ENCODE results near the gene MTG2.
A peak's percentile ranks its signal among the peaks of the same experiment; 100 is the strongest.
"Not testable (repeated sequence)": the region's sequence is repeated elsewhere in the genome, so short reads cannot be mapped to it uniquely, and the experiment has no call there.

Gene MTG2

DNA sequence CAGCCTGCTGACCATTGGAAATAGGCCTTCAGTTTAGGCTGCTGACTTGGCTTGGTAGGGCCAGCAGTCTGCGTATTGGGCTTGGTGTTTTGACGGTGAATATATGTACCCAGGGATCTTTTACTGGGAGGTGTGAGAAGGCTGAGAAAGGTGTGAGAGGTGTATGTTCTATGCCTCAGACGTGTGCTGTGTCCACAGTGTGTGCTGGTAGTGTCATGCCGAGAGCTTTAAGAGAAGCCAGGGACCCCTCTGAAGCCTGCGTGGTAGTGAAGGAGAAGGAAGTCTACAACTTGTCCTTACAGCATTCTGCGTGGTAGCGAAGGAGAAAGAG lies 37.2 kb upstream of the MTG2 start:
- no peak for DNase-seq (ENCODE audit: low read depth in 2 of 2, low spot score in 1 of 2)

GRCh38 chr20:62146019-62146755 lies 36.6 kb upstream of the MTG2 start:
- DNase-seq (ENCODE audit: low read depth in 2 of 2, low spot score in 1 of 2) = no peak

DNA sequence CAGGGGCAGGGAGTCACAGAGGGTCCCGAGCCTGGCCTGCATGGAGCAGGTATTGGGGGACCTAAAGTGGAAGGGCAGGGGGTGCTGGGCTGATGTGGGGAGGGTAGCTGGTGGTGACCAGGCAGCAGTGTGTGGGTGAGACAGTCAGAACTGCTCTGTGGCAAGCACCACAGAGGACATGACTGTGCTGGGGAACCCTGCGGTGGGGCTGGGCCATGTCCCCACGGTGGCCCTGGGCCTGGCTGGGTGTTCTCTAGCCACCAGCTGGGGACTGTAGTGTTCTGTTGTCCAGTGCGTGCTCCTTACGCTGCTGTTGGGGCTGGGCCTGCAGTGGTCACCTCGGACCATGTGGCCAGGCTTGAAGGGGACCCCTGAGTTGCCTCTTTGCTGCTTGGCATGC lies 35.7 kb upstream of the MTG2 start:
- no peak for DNase-seq (ENCODE audit: low read depth in 2 of 2, low spot score in 1 of 2)

- DNase-seq (ENCODE audit: low read depth in 2 of 2, low spot score in 1 of 2) = no peak
Measured at GRCh38 chr20:62147528-62147927, 35.3 kb upstream of the MTG2 start.

- not testable (repeated sequence) for DNase-seq (ENCODE audit: low read depth in 2 of 2, low spot score in 1 of 2)
Measured at GRCh38 chr20:62148383-62148782, 34.4 kb upstream of the MTG2 start.

- no peak for DNase-seq (ENCODE audit: low read depth in 2 of 2, low spot score in 1 of 2)
Measured at GRCh38 chr20:62148908-62149314, 33.9 kb upstream of the MTG2 start.

DNA sequence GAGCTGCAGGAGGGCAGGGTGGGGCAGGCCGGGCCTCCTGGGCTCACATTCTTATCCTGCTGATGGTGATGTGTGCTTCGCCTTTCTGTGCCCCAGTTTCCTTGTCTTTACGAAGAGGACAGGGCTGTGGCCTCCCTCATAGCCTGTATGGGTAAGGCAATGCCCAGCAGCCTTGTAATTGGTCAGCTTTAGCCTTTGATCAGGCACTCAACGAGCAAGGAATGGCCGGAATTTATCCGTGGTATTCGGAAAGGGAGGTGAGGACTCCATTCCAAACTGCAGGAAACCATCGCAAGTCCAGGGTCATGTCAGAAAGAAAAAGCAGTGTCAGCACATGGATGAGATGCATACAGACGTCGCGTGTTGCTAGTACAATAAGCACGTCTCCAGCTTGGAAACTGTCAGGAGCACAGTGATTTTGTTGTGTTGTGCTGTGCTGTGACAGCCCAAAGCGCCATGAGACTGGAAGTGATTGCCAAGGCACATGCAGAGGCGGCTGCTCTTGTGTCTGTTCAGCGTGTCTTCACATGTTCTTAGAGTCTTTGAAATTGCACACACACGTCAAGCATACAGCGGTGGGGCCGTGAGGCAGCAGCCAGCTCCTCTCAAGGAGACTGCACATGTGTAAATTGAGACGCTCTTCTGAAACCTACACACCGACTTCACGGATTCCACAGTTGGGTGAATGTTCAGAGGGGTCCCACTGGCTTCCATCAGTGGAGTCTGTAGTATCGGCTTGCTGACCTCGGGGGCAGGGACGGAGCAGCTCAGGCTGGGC lies 33.1 kb upstream of the MTG2 start:
- DNase-seq (ENCODE audit: low read depth in 2 of 2, low spot score in 1 of 2) = no peak

- DNase-seq (ENCODE audit: low read depth in 2 of 2, low spot score in 1 of 2) = no peak
Measured at GRCh38 chr20:62150310-62150575, 32.6 kb upstream of the MTG2 start.

GRCh38 chr20:62151225-62151624 lies 31.6 kb upstream of the MTG2 start:
- no peak for DNase-seq (ENCODE audit: low read depth in 2 of 2, low spot score in 1 of 2)

DNA sequence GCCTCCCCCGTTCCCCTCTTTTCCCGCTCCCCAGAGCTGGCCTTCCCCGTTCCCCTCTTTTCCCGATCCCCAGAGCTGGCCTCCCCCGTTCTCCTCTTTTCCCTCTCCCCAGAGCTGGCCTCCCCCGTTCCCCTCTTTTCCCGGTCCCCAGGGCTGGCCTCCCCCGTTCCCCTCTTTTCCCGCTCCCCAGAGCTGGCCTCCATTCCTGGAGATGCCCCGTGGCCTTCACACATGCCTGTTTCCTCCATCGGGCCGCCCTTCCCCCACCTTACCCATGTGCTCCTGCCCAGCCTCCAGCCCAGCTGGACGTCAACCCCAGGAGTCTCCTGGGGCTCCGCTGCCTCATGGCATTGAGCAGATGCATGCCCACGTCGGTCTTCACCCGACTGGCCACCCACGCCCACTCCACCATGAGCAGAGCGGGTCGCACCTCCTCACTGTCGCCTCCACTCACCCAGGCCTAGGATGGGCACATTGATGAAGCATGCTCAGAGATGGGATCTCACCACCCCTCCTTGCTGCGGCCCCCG lies 30.9 kb upstream of the MTG2 start:
- no peak for DNase-seq (ENCODE audit: low read depth in 2 of 2, low spot score in 1 of 2)

- no peak for DNase-seq (ENCODE audit: low read depth in 2 of 2, low spot score in 1 of 2)
Measured at GRCh38 chr20:62155428-62156253, 27.2 kb upstream of the MTG2 start.

- DNase-seq (ENCODE audit: low read depth in 2 of 2, low spot score in 1 of 2) = no peak
Measured at GRCh38 chr20:62156254-62156556, 26.6 kb upstream of the MTG2 start.

GRCh38 chr20:62156592-62157386 lies 26.0 kb upstream of the MTG2 start:
- DNase-seq (ENCODE audit: low read depth in 2 of 2, low spot score in 1 of 2) = peak in 1 of 2 donors; percentile 52

GRCh38 chr20:62157387-62158087 lies 25.3 kb upstream of the MTG2 start:
- no peak for DNase-seq (ENCODE audit: low read depth in 2 of 2, low spot score in 1 of 2)

GRCh38 chr20:62158088-62158400 lies 24.8 kb upstream of the MTG2 start:
- DNase-seq (ENCODE audit: low read depth in 2 of 2, low spot score in 1 of 2) = no peak

- DNase-seq (ENCODE audit: low read depth in 2 of 2, low spot score in 1 of 2) = no peak
Measured at GRCh38 chr20:62158541-62158940, 24.3 kb upstream of the MTG2 start.

GRCh38 chr20:62159052-62159451 lies 23.8 kb upstream of the MTG2 start:
- DNase-seq (ENCODE audit: low read depth in 2 of 2, low spot score in 1 of 2) = no peak

DNA sequence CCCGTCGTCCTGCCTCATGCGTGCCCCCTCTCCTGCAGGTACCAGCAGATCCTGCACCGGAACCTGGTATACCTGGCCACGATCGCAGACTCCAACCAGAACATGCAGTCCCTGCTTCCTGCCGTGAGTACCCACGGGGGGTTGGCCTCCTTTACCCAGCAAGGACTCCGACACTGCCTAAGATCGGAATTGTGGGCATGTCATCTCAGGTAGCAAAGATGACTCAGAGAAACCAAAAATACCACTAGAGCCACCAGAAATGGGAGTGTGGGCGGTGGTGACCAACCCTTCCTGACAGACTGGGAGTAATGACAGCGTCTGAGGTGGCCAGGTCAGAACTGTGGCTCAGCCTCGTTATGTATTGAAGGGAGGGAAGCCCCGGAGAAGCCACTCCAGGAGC lies 23.0 kb upstream of the MTG2 start:
- no peak for DNase-seq (ENCODE audit: low read depth in 2 of 2, low spot score in 1 of 2)

- no peak for DNase-seq (ENCODE audit: low read depth in 2 of 2, low spot score in 1 of 2)
Measured at GRCh38 chr20:62160253-62160652, 22.6 kb upstream of the MTG2 start.

DNA sequence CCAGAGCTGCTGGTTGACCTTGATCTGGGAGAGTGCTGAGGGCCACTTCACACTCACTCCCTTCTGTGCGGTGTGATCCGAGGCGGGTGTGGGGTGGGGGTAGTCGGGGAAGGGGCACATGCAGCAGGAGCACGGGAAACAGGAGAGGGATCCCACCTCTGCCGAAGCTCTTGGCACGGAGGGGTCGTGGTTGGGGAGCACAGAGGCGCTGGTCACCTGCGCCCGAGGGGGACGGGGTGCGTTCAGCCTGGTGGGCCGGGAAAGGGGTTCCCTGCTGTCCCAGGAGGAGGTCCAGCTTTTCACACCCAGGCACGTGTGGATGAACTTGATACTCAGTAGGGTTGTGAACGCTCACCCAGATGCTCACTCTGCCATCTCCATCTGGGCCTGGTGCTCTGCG lies 22.0 kb upstream of the MTG2 start:
- no peak for DNase-seq (ENCODE audit: low read depth in 2 of 2, low spot score in 1 of 2)

GRCh38 chr20:62161347-62161746 lies 21.5 kb upstream of the MTG2 start:
- no peak for DNase-seq (ENCODE audit: low read depth in 2 of 2, low spot score in 1 of 2)
